HG03342 (cell line): ENCODE data around the gene ACSF3.

Experiments used
- ATAC-seq: cut with Tn5 transposase; IDR thresholded peaks from one replicate; pipeline ENCODE4 v1.9.1; 2021; ENCODE audit warnings: mild to moderate bottlenecking, moderate library complexity; ENCODE audit not compliant: unreplicated experiment

The ACSF3 gene

GRCh38 chr16:89197633-89198416 lies 104.2 kb downstream of the ACSF3 start:
- no peak for ATAC-seq

GRCh38 chr16:89198417-89199240 lies 105.0 kb downstream of the ACSF3 start:
- ATAC-seq: no peak

GRCh38 chr16:89199241-89200123 lies 105.8 kb downstream of the ACSF3 start:
- ATAC-seq: no peak

DNA sequence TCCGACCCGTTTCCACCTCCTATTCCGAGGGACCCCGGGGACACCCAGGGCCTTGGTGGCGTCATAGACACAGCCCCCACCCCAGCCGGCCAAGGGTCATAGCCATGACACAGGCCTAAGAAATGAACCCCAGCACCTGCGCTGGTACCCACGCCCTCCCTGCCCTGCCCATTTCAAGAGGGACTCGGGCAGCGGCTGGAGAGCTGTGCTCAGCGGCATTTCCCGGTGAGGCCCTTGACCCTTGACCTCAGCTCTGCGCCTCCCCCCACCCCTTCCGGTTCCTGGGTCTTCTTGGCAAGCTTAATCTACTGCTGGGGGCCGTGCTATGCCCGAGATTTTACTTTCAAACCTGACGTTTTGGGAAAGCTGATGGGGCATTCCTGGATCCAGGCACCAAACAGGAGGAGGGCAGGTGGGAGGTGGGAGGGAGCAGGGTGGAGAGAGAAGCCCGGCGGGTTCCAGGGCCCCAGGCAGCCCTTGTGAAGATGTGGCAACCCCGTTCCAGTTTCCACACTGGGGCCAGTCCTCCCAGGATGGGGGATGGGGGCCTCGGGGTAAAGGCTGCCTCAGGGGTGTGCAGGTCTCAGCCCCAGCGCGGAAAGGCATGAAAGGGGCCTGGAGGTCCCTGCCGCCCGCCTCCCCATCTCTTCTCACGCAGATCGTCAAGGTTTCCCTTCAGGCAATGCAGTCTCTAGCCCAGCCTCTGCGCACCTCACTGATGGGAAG lies 106.6 kb downstream of the ACSF3 start, which contains the start of gene SLC22A31:
Gene SLC22A31, minus strand, starts transcription at position 414 of the 726 bp plus-strand sequence. Its CDS starts 36 bp downstream, at position 378.
- ATAC-seq: no peak

- ATAC-seq: no peak
Measured at GRCh38 chr16:89200850-89201411, 107.3 kb downstream of the ACSF3 start.

GRCh38 chr16:89201439-89202377 lies 108.1 kb downstream of the ACSF3 start:
- no peak for ATAC-seq

GRCh38 chr16:89202422-89203215 lies 109.0 kb downstream of the ACSF3 start:
- no peak for ATAC-seq
